AML-193 (cell line): ENCODE results near the gene EIPR1.
"Not testable (repeated sequence)": the region's sequence is repeated elsewhere in the genome, so short reads cannot be mapped to it uniquely, and the experiment has no call there.

Experiments used
- DNase-seq, 2 experiments: peaks; one replicate each; lab custom pipeline; 2025; lab: John Stamatoyannopoulos, UW

EIPR1 gene

GRCh38 chr2:3193443-3194330 is 183.9 kb downstream of the EIPR1 start:
- DNase-seq: no peak

DNA sequence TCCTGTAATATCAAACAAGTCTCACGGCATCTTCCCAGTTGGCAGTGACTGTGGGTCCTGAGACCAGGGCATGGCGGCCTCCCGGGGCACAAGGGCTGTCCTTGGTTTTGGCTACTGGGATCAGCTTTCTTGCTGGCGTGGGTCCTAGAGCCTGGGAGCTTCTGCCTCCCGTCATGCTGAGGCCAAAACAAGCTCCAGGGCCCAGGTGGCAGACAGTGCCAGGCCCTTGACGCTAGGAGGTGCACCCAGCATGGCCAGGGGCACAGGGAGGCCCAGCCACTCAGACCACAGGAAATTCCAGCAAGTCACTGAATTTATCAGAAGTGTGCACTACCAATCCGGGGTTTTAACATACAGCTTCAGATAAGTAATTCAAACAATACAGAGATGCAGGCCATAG is 184.7 kb downstream of the EIPR1 start:
- no peak for DNase-seq

- DNase-seq: no peak
These were observed 185.3 kb downstream of the EIPR1 start for GRCh38 chr2:3192281-3192818.

GRCh38 chr2:3189961-3190360 is 187.7 kb downstream of the EIPR1 start:
- no peak for DNase-seq

- DNase-seq: no peak
These were observed 188.5 kb downstream of the EIPR1 start for GRCh38 chr2:3189076-3189591.

DNA sequence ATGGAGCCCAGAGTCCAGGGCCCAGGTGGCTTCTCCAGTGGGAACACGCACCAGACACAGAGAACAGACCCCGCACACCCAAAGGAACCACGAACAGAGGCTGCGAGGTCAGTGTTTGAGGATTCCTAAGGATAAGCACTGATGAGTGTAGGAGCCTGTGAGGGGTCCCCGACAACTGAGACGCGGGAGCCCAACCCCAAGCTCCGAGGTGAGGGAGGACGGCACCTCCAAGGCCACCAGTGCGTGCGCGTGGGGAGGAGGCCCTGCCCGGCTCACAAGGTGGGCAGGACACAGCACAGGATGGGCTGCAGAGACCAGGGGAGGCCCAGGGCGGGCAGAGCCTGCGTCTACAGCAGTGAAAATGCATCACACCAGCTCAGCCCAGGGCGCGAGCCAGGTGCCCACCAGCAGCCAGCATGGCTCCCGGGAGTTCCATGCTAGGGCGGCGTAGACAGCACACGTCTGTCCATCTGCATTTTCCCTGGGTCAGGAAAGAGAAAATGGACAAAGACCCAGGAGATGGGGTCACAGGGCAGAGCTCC is 189.1 kb downstream of the EIPR1 start:
- DNase-seq: no peak

DNA sequence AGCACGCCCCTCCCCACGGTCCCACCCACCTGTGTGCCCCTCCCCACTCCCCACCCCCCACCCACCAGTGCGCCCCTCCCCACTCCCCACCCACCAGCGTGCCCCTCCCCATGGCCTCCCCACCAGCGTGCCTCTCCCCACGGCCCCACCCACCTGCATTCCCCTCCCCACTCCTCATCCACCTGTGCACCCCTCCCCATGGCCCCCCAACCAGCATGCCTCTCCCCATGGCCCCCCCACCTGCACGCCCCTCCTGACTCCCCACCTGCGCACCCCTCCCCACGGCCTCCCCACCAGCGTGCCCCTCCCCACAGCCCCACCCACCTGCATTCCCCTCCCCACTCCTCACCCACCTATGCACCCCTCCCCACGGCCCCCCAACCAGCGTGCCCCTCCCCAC is 190.2 kb downstream of the EIPR1 start:
- no peak for DNase-seq

- no peak for DNase-seq
These were observed 190.9 kb downstream of the EIPR1 start for GRCh38 chr2:3186766-3187165.

GRCh38 chr2:3185910-3186309 is 191.7 kb downstream of the EIPR1 start:
- no peak for DNase-seq

GRCh38 chr2:3185256-3185655 is 192.4 kb downstream of the EIPR1 start:
- no peak for DNase-seq

- no peak for DNase-seq
These were observed 193.5 kb downstream of the EIPR1 start for GRCh38 chr2:3184167-3184566.

DNA sequence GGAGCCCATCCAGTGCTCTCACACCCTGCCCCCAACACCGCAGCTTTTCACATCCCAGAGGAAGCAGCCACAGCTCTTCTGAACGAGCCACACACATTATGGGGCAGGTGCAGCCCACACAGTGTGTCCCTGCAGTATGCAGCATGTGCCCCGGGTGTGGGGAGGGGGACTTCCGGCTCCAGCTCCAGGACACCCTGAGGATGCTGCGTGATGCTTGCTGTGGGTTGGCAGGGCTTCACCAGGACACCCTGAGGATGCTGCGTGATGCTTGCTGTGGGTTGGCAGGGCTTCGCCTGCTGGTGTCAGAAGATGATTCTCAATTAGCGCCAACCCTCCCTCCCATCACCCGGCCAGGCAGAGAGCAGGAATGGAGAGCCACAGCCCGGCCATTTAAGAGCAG is 193.9 kb downstream of the EIPR1 start:
- DNase-seq: no peak

GRCh38 chr2:3182848-3183247 is 194.8 kb downstream of the EIPR1 start:
- no peak for DNase-seq

DNA sequence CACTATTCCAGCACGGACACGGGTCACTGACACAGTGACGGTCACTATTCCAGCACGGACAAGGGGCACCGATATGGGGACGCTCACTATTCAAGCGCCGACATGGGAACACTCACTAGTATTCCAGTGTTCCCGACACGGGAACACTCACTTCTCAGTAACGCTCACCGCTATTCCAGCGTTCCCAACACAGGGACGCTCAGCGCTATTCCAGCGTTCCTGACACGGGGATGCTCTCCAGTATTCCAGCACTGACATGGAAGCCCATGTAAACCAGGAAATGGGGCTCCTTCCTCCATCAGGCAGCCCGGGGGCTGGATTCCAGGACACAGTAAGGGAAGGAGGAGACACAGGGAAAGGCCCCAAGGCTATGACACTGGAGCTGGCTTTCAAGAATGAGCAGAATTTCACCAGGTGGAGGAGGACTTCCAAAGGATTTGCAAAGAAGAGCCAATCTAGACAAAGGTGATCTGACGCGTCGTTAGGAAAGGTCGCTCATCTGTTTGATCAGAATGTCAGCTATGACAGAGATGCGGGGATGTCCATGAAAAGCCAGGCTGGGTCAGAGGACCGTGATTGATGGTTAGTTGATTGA is 196.1 kb downstream of the EIPR1 start:
- DNase-seq: no peak

- not testable (repeated sequence) for DNase-seq
These were observed 196.8 kb downstream of the EIPR1 start for GRCh38 chr2:3180909-3181221.

DNA sequence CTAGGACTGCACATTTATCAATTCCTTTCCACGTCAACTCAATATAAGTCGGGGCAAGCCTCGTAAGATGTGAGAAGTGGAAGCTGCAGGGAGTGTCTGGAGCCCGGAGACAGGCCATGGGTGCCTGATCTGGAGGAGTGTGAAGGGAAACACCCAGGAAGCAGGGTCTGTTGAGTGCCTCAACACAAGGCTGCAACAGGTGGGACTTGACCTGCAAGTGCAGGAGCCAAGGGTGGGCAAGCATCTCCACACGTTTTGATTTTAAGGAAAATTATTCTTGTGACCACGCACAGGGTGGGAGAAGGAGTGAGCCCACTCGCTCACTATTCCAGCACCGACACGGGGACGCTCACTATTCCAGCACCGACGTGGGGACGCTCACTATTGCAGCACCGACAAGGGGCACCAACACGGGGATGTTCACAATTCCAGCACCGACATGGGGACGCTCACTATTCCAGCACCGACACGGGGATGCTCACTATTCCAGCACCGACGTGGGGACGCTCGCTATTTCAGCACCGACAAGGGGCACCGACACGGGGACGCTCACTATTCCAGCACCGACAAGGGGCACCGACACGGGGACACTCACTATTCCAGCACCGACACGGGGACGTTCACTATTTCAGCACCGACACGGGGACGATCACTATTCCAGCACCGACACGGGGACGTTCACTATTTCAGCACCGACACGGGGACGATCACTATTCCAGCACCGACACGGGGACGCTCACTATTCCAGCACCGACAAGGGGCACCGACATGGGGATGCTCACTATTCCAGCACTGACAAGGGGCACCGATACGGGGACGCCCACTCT is 197.3 kb downstream of the EIPR1 start:
- no peak for DNase-seq

- no peak for DNase-seq
These were observed 198.0 kb downstream of the EIPR1 start for GRCh38 chr2:3179626-3180025.

DNA sequence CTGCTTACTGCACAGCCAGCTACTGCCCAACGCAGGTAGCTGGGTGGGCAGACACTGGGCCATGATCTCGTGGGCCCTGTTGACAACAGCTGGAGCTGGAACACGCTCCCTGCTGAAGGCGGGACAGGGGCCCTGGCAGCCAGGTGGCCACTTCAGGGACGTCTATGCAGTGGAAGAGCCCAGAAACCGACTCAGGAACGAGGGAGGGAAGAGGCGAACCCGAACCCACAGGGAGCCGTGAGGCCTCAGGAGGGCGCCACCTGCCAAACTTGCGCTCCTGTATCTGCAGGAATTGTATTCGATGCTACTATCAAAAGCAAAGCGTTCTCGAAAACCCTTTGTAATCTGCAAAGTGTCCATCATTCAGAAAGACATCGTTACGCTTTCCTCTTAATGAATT is 198.4 kb downstream of the EIPR1 start:
- no peak for DNase-seq

GRCh38 chr2:3178578-3179031 is 199.0 kb downstream of the EIPR1 start:
- no peak for DNase-seq

- DNase-seq: no peak
These were observed 199.6 kb downstream of the EIPR1 start for GRCh38 chr2:3177891-3178577.

DNA sequence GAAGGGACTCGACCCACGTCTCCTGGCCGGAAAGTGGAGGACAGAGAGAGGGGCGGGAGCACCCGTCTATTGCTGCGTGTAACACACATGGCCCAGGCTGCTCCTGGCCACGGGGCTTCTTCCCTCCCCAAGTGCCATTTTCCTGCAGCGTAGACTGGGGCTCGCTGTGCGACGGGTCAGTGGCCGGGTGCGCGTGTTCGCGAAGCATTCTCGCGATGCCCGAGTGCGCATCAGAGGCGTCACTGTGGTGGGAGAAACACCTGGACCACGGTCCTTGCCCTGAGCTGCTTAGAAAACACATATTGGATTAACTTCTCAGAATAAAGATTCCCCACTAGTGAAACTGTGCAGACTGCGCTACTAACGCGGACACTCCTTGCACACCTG is 200.8 kb downstream of the EIPR1 start:
- no peak for DNase-seq
